ENCODE results near the gene ZNF574.
A peak's percentile ranks its signal among the peaks of the same experiment; 100 is the strongest.

Gene ZNF574

GRCh38 chr19:42108527-42109389 lies 32.8 kb downstream of the ZNF574 start:
- DNase-seq = peak; percentile 37

GRCh38 chr19:42109896-42110295 lies 33.9 kb downstream of the ZNF574 start:
- no peak for DNase-seq

GRCh38 chr19:42110658-42111057 lies 34.7 kb downstream of the ZNF574 start:
- DNase-seq = no peak

- no peak for DNase-seq
Measured at GRCh38 chr19:42111384-42111783, 35.4 kb downstream of the ZNF574 start.

- no peak for DNase-seq
Measured at GRCh38 chr19:42111811-42112210, 35.8 kb downstream of the ZNF574 start.

GRCh38 chr19:42113641-42114348 lies 37.8 kb downstream of the ZNF574 start:
- no peak for DNase-seq

- DNase-seq = no peak
Measured at GRCh38 chr19:42114412-42114811, 38.4 kb downstream of the ZNF574 start.

GRCh38 chr19:42115219-42115618 lies 39.3 kb downstream of the ZNF574 start:
- DNase-seq = no peak

GRCh38 chr19:42115705-42116104 lies 39.7 kb downstream of the ZNF574 start:
- no peak for DNase-seq

- no peak for DNase-seq
Measured at GRCh38 chr19:42116308-42117075, 40.5 kb downstream of the ZNF574 start.

GRCh38 chr19:42117076-42117475 lies 41.1 kb downstream of the ZNF574 start:
- DNase-seq = no peak

- DNase-seq = no peak
Measured at GRCh38 chr19:42120276-42120980, 44.5 kb downstream of the ZNF574 start.

- DNase-seq = no peak
Measured at GRCh38 chr19:42121036-42121621, 45.2 kb downstream of the ZNF574 start.

- no peak for DNase-seq
Measured at GRCh38 chr19:42121656-42122069, 45.7 kb downstream of the ZNF574 start.

GRCh38 chr19:42122691-42123607 lies 47.0 kb downstream of the ZNF574 start:
- DNase-seq = no peak

- no peak for DNase-seq
Measured at GRCh38 chr19:42123765-42124164, 47.8 kb downstream of the ZNF574 start.

- DNase-seq = no peak
Measured at GRCh38 chr19:42124386-42124901, 48.5 kb downstream of the ZNF574 start.

- DNase-seq = no peak
Measured at GRCh38 chr19:42125536-42125935, 49.6 kb downstream of the ZNF574 start.

- no peak for DNase-seq
Measured at GRCh38 chr19:42126574-42126973, 50.6 kb downstream of the ZNF574 start.

GRCh38 chr19:42129399-42130253 lies 53.7 kb downstream of the ZNF574 start:
- no peak for DNase-seq

All from NCI-H1048 (cell line).